ENCODE measurements around the gene SOCS7. TPM values are rescaled to one million over a fixed set of nuclear protein-coding genes. Genes with fewer than 3 reads are reported as not detected.
"Not testable (repeated sequence)": the region's sequence is repeated elsewhere in the genome, so short reads cannot be mapped to it uniquely, and the experiment has no call there.

Gene SOCS7
- total and polyA plus RNA-seq, 10 donors, result 1.2 to 20.2 (median 10.5) TPM

DNA sequence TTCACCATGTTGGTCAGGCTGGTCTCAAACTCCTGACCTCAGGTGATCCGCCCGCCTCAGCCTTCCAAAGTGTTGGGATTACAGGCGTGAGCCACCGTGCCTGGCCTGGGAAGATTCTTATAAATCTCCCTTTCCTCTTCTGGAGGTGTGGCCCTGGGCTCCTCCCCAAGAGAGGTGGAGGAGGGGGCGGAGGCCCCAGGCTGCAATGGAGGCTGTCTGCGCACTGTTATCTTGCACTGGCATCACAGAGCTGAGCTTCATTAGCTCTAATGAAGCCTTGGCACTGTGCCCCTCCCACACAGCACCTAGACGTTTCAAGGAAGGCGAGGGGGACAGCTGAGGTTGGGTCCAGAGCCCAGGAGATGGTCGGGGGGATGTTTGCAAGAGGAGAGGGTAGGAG, 84.2 kb downstream of the SOCS7 start:
- H3K27me3 ChIP-seq (replicated peaks in 1 of 7), result no peaks in the 10 kb centered on the region
- 70 to 77% (median 75%) methylated on average over 9 of the region's 9 CpGs for WGBS, 5 donors
- TF ChIP-seq POLR2AphosphoS5 (IDR thresholded peaks at IDR 0.05) (no peak), POLR2A (IDR thresholded peaks at IDR 0.05) (no peak)
- TF ChIP-seq, protein P1, sequence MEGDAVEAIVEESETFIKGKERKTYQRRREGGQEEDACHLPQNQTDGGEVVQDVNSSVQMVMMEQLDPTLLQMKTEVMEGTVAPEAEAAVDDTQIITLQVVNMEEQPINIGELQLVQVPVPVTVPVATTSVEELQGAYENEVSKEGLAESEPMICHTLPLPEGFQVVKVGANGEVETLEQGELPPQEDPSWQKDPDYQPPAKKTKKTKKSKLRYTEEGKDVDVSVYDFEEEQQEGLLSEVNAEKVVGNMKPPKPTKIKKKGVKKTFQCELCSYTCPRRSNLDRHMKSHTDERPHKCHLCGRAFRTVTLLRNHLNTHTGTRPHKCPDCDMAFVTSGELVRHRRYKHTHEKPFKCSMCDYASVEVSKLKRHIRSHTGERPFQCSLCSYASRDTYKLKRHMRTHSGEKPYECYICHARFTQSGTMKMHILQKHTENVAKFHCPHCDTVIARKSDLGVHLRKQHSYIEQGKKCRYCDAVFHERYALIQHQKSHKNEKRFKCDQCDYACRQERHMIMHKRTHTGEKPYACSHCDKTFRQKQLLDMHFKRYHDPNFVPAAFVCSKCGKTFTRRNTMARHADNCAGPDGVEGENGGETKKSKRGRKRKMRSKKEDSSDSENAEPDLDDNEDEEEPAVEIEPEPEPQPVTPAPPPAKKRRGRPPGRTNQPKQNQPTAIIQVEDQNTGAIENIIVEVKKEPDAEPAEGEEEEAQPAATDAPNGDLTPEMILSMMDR (IDR thresholded peaks at IDR 0.05 in 8 of 11, conservative IDR thresholded peaks at IDR 0.05 in 3 of 11), result no peak
- no peaks in the 10 kb centered on the region for H3K9me3 ChIP-seq
- peak overlapping the region in 1 of 8 donors; percentile 53 for H3K27ac ChIP-seq
- peaks cover 0 to 86% (median 29%) of the 10 kb centered on the region in 6 donors for H3K4me1 ChIP-seq
- H3K36me3 ChIP-seq, result no peaks in the 10 kb centered on the region
- DNase-seq, result no peak
- intact Hi-C loops (cut with DNase I; ENCODE audit: low total_unique reads), result no loop called here
- H3K4me3 ChIP-seq, result no peak overlapping the region

DNA sequence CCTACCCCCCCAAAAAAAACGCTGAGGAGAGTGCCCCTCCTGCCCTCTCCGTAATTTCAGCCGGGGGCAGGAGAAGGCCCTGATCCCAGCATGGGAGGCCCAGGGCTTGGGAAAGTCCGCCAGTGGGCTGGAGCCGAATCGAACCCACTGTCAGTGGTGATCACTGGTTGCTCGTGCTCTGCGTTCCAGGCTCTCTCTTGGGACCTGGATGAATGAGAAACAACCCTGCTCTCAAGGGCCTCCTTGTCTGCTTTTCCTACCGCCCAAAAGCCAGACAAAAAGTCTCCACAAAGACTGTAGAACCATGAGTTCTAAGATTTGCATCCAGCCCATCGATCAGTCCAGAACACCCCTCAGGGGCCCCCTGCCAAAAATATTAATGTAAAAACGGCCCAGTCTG, 84.7 kb downstream of the SOCS7 start:
- H3K36me3 ChIP-seq, result no peaks in the 10 kb centered on the region
- intact Hi-C loops (cut with DNase I; ENCODE audit: low total_unique reads), result no loop called here
- H3K27me3 ChIP-seq (replicated peaks in 1 of 7), result no peaks in the 10 kb centered on the region
- H3K4me3 ChIP-seq, result no peak overlapping the region
- peak overlapping the region in 1 of 8 donors; percentile 33 for H3K27ac ChIP-seq
- TF ChIP-seq POLR2A (IDR thresholded peaks at IDR 0.05) (no peak), POLR2AphosphoS5 (IDR thresholded peaks at IDR 0.05) (no peak)
- TF ChIP-seq, protein P1 (IDR thresholded peaks at IDR 0.05 in 8 of 11, conservative IDR thresholded peaks at IDR 0.05 in 3 of 11), result no peak
- H3K4me1 ChIP-seq, result peaks cover 0 to 86% (median 31%) of the 10 kb centered on the region in 6 donors
- no peaks in the 10 kb centered on the region for H3K9me3 ChIP-seq
- WGBS, 5 donors, result 69 to 80% (median 72%) methylated on average over 8 to 11 of the region's 11 CpGs
- no peak for DNase-seq

DNA sequence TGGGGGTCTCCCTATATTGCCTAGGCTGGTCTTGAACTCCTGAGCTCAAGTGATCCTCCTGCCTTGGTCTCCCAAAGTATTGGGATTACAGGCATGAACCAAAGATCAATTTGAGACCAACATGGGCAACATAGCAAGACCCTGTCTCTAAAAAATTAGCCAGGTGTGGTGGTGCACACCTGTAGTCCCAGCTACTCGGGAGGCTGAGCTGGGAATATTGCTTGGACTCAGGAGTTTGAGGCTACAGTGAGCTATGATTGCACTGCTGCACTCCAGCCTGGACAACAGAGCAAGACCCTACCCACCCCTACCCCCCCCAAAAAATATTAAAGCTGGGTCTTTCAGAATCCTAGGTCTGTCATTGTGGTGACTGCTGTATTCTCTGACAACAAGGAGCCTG, 85.7 kb downstream of the SOCS7 start:
- 70 to 86% (median 80%) methylated on average over 1 of the region's 1 CpG for WGBS, 5 donors
- H3K9me3 ChIP-seq; DNase-seq; H3K27ac ChIP-seq; intact Hi-C loops (cut with DNase I; ENCODE audit: low total_unique reads); H3K4me3 ChIP-seq; H3K36me3 ChIP-seq; H3K27me3 ChIP-seq (replicated peaks in 1 of 7): not testable (repeated sequence)
- peaks cover 0 to 85% (median 33%) of the 10 kb centered on the region in 6 donors for H3K4me1 ChIP-seq

DNA sequence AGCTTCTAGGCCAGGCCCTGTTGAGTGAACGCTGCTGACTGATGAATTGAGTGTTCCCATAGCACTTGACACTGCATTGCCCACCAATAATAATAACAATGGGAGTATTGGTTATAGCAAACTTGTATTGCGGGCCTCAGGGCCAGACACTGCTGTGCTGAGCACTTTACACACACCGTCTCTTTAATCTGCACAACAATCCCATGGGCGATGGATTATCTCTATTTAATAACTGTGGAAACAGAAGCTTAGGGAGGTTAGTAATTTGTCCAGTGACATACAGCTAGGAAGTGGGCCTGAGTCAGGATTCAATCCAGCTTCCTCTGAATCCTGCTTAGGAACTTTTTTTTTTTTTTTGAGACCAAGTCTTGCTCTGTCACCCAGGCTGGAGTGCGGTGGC, 87.8 kb downstream of the SOCS7 start:
- Histone ChIP-seq H3K4me3 (no peak overlapping the region), H3K4me1 (peaks cover 15 to 85% (median 41%) of the 10 kb centered on the region in 6 donors), H3K36me3 (no peaks in the 10 kb centered on the region), H3K9me3 (no peaks in the 10 kb centered on the region), H3K27me3 (replicated peaks in 1 of 7) (peaks cover 0 to 7% (median 0%) of the 10 kb centered on the region in 7 donors), H3K27ac (peak overlapping the region in 4 of 8 donors; percentile 13 to 33 (median 24))
- TF ChIP-seq POLR2AphosphoS5 (IDR thresholded peaks at IDR 0.05), result no peak
- TF ChIP-seq, protein P1 (IDR thresholded peaks at IDR 0.05 in 8 of 11, conservative IDR thresholded peaks at IDR 0.05 in 3 of 11), result no peak
- TF ChIP-seq POLR2A (IDR thresholded peaks at IDR 0.05), result no peak
- intact Hi-C loops (cut with DNase I; ENCODE audit: low total_unique reads), result no loop called here
- DNase-seq, result no peak
- WGBS, 5 donors, result 82 to 93% (median 84%) methylated on average over 5 of the region's 5 CpGs

All from spleen (tissue), 11 donors.